ENCODE results near the gene PHLDA1. TPM values are rescaled to one million over a fixed set of nuclear protein-coding genes. Genes with fewer than 3 reads are reported as not detected.
A peak's percentile ranks its signal among the peaks of the same experiment; 100 is the strongest.

PHLDA1 gene
- total and polyA plus RNA-seq, 8 donors = 2.9 to 16.1 (median 5.0) TPM

DNA sequence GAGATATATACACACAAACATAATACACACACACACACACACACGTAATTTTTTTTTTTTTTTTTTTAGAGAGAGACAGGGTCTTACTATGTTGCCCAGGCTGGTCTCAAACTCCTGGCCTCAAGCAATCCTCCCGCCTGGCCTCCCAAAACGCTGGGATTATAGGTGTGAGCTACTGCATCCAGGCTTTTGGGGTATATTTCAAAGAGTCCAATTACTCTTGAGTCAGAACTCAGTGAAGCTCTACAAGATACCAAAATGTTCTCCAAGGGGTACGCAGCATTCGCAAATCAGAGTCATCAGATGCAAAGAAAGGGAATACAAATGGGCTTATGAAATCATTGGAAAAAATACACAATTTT, 54.0 kb downstream of the PHLDA1 start:
- no peaks in the 10 kb centered on the region for H3K27me3 ChIP-seq
- no peaks in the 10 kb centered on the region for H3K9me3 ChIP-seq
- WGBS, 2 donors = 72 to 89% methylated on average over 5 of the region's 5 CpGs
- TF ChIP-seq CTCF (IDR thresholded peaks at IDR 0.05) = no peak
- H3K36me3 ChIP-seq = no peaks in the 10 kb centered on the region
- H3K4me3 ChIP-seq = no peak overlapping the region
- H3K27ac ChIP-seq = peak overlapping the region; percentile 12 to 81 (median 47)
- DNase-seq (no peak), ATAC-seq (peak in 1 of 4 donors; percentile 4), FAIRE-seq (no peak)
- intact Hi-C loops (cut with DNase I) = no loop called here
- H3K4me1 ChIP-seq = peaks cover 0 to 46% (median 20%) of the 10 kb centered on the region in 3 donors

DNA sequence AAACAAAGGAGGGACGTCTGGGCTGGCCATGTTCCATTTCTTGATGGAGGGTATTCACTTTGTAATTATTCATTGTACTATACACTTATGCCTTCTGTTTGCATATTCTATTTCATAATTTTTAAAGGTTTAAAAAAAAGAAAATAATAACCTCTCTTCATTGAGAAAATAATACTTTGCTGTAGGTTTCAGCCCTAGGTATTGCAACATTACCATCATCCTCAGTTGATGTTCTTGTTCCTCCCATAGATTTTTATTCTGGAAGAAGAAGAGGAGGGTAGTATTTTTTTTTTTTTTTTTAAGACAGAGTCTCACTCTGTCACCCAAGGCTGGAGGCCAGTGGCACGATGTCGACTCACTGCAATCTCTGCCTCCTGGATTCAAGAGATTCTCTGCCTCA, 54.7 kb downstream of the PHLDA1 start:
- no peaks in the 10 kb centered on the region for H3K9me3 ChIP-seq
- H3K36me3 ChIP-seq = no peaks in the 10 kb centered on the region
- peak overlapping the region in 2 of 4 donors; percentile 74 to 81 for H3K27ac ChIP-seq
- no peaks in the 10 kb centered on the region for H3K27me3 ChIP-seq
- no peak for TF ChIP-seq CTCF (IDR thresholded peaks at IDR 0.05)
- FAIRE-seq (no peak), DNase-seq (no peak), ATAC-seq (no peak)
- H3K4me1 ChIP-seq = peaks cover 0 to 42% (median 20%) of the 10 kb centered on the region in 3 donors
- H3K4me3 ChIP-seq = no peak overlapping the region
- 82 to 83% methylated on average over 3 of the region's 3 CpGs for WGBS, 2 donors
- intact Hi-C loops (cut with DNase I) = no loop called here

GRCh38 chr12:75976113-75976512, 55.5 kb downstream of the PHLDA1 start:
- Histone ChIP-seq H3K27ac (no peak overlapping the region), H3K36me3 (no peaks in the 10 kb centered on the region), H3K27me3 (no peaks in the 10 kb centered on the region), H3K4me3 (no peak overlapping the region), H3K4me1 (peaks cover 0 to 36% (median 13%) of the 10 kb centered on the region in 3 donors), H3K9me3 (no peaks in the 10 kb centered on the region)
- 76 to 79% methylated on average over 3 of the region's 3 CpGs for WGBS, 2 donors
- FAIRE-seq = no peak
- TF ChIP-seq CTCF (IDR thresholded peaks at IDR 0.05) = no peak
- intact Hi-C loops (cut with DNase I) = no loop called here
- no peak for ATAC-seq
- no peak for DNase-seq

GRCh38 chr12:75975702-75976101, 55.9 kb downstream of the PHLDA1 start:
- intact Hi-C loops (cut with DNase I) = no loop called here
- no peak for TF ChIP-seq CTCF (IDR thresholded peaks at IDR 0.05)
- H3K4me3 ChIP-seq = no peak overlapping the region
- DNase-seq (no peak), FAIRE-seq (no peak), ATAC-seq (no peak)
- 77 to 79% methylated on average over 2 of the region's 2 CpGs for WGBS, 2 donors
- H3K27me3 ChIP-seq = no peaks in the 10 kb centered on the region
- no peak overlapping the region for H3K27ac ChIP-seq
- no peaks in the 10 kb centered on the region for H3K36me3 ChIP-seq
- no peaks in the 10 kb centered on the region for H3K9me3 ChIP-seq
- peaks cover 0 to 33% (median 13%) of the 10 kb centered on the region in 3 donors for H3K4me1 ChIP-seq

Other genes starting within 250 kb of the PHLDA1 start
- gene NAP1L1, start 52.9 kb upstream of the PHLDA1 start, total RNA-seq = 100 to 1,000 TPM in 3 of 6 donors, 10 to 100 TPM in 3; 69.4 to 188 (median 110) TPM
- 100 to 1,000 TPM in 1 of 2 donors, 10 to 100 TPM in 1; 81.7 to 134 TPM for gene NAP1L1, start 52.9 kb upstream of the PHLDA1 start, polyA plus RNA-seq

Measured in pancreas (tissue), 10 donors.